ENCODE data around the gene DNAJA2. TPM values are rescaled to one million over a fixed set of nuclear protein-coding genes. Genes with fewer than 3 reads are reported as not detected.

The DNAJA2 gene
- total RNA-seq, 1 experiment from 2014 or later, result 49.8 TPM

GRCh38 chr16:46914556-46915201 lies 58.8 kb downstream of the DNAJA2 start:
- no peak for DNase-seq (ENCODE audit: low read depth)

GRCh38 chr16:46911650-46912049 lies 61.8 kb downstream of the DNAJA2 start:
- in situ Hi-C loops (cut with HindIII; ENCODE audit: low pct_unique_long_range_greater_than_20kb, low sequenced_read_pairs), result no loop called here
- DNase-seq (ENCODE audit: low read depth), result no peak

More at GRCh38 chr16:46914556-46915201, 58.8 kb downstream of the DNAJA2 start:
- in situ Hi-C loops (cut with HindIII; ENCODE audit: low pct_unique_long_range_greater_than_20kb, low sequenced_read_pairs), result no loop called here

GRCh38 chr16:46911038-46911437 lies 62.4 kb downstream of the DNAJA2 start:
- no peak for DNase-seq (ENCODE audit: low read depth)
- in situ Hi-C loops (cut with HindIII; ENCODE audit: low pct_unique_long_range_greater_than_20kb, low sequenced_read_pairs), result no loop called here

GRCh38 chr16:46908540-46909372 lies 64.7 kb downstream of the DNAJA2 start:
- in situ Hi-C loops (cut with HindIII; ENCODE audit: low pct_unique_long_range_greater_than_20kb, low sequenced_read_pairs), result no loop called here
- peak; percentile 21 for DNase-seq (ENCODE audit: low read depth)

- no peak for DNase-seq (ENCODE audit: low read depth)
- in situ Hi-C loops (cut with HindIII; ENCODE audit: low pct_unique_long_range_greater_than_20kb, low sequenced_read_pairs), result no loop called here
Observed at GRCh38 chr16:46907061-46907774, 66.3 kb downstream of the DNAJA2 start.

- DNase-seq (ENCODE audit: low read depth), result no peak
- in situ Hi-C loops (cut with HindIII; ENCODE audit: low pct_unique_long_range_greater_than_20kb, low sequenced_read_pairs), result no loop called here
Observed at GRCh38 chr16:46906360-46907060, 67.0 kb downstream of the DNAJA2 start.

Other genes with a start within 250 kb of the DNAJA2 start
- 0.06 TPM in 1 of 2 replicates, not detected in the other for gene MYLK3, start 225.3 kb downstream of the DNAJA2 start, total RNA-seq (2014; rRNA removed; shearing (Covaris generic); ENCODE audit: low replicate concordance)
- gene C16orf87, start 142.5 kb downstream of the DNAJA2 start, total RNA-seq (2014; rRNA removed; shearing (Covaris generic); ENCODE audit: low replicate concordance), result 5.2 and 9.4 TPM in 2 replicates
- 19.8 and 28.5 TPM in 2 replicates for gene GPT2, start 89.3 kb downstream of the DNAJA2 start, total RNA-seq (2014; rRNA removed; shearing (Covaris generic); ENCODE audit: low replicate concordance)
- 33.0 and 35.1 TPM in 2 replicates for gene NETO2, start 170.3 kb upstream of the DNAJA2 start, total RNA-seq (2014; rRNA removed; shearing (Covaris generic); ENCODE audit: low replicate concordance)